HG02943 (cell line): Measurements from ENCODE around the gene DDT.
"Not testable (repeated sequence)": the region's sequence is repeated elsewhere in the genome, so short reads cannot be mapped to it uniquely, and the experiment has no call there.

Experiments used
- ATAC-seq: cut with Tn5 transposase; IDR thresholded peaks from one replicate; pipeline ENCODE4 v1.9.1; 2021; ENCODE audit warnings: mild to moderate bottlenecking, low read depth, moderate library complexity; ENCODE audit not compliant: unreplicated experiment

The DDT gene

GRCh38 chr22:23993080-23993479 lies 18.8 kb upstream of the DDT start:
- not testable (repeated sequence) for ATAC-seq

GRCh38 chr22:23989583-23990244 lies 15.5 kb upstream of the DDT start:
- not testable (repeated sequence) for ATAC-seq

GRCh38 chr22:23986538-23987178 lies 12.4 kb upstream of the DDT start:
- ATAC-seq, result not testable (repeated sequence)

- ATAC-seq, result not testable (repeated sequence)
Observed at GRCh38 chr22:23986089-23986488, 11.8 kb upstream of the DDT start.

- no peak for ATAC-seq
Observed at GRCh38 chr22:23984430-23984829, 10.2 kb upstream of the DDT start.

- ATAC-seq, result not testable (repeated sequence)
Observed at GRCh38 chr22:23980567-23980966, 6.3 kb upstream of the DDT start.

GRCh38 chr22:23979557-23980240 lies 5.5 kb upstream of the DDT start, which contains the start of gene GSTT2:
Gene GSTT2, plus strand, starts transcription at chr22:23980134.
- ATAC-seq, result not testable (repeated sequence)

GRCh38 chr22:23977304-23977703 lies 3.1 kb upstream of the DDT start:
- not testable (repeated sequence) for ATAC-seq

- peak; percentile 39 for ATAC-seq
Observed at GRCh38 chr22:23974836-23975352, 653 bp upstream of the DDT start.

- ATAC-seq, result not testable (repeated sequence)
Observed at GRCh38 chr22:23971927-23972326, 2.3 kb downstream of the DDT start.

- ATAC-seq, result no peak
Observed at GRCh38 chr22:23970816-23971486, 3.3 kb downstream of the DDT start.

- ATAC-seq, result no peak
Observed at GRCh38 chr22:23970201-23970641, 4.0 kb downstream of the DDT start.

- ATAC-seq, result no peak
Observed at GRCh38 chr22:23969071-23969470, 5.2 kb downstream of the DDT start.

- ATAC-seq, result peak; percentile 91
Observed at GRCh38 chr22:23966568-23966967, 7.7 kb downstream of the DDT start, which contains the start of gene DDTL. Gene DDTL, plus strand, starts transcription at chr22:23966888. Its CDS starts 27 bp downstream, at chr22:23966915.

- ATAC-seq, result not testable (repeated sequence)
Observed at GRCh38 chr22:23966094-23966493, 8.1 kb downstream of the DDT start.

- not testable (repeated sequence) for ATAC-seq
Observed at GRCh38 chr22:23961084-23961771, 13.0 kb downstream of the DDT start, which contains the start of gene GSTT2B. Gene GSTT2B, minus strand, starts transcription at chr22:23961195. Its CDS starts 64 bp downstream, at chr22:23961131.

- not testable (repeated sequence) for ATAC-seq
Observed at GRCh38 chr22:23956301-23956900, 17.8 kb downstream of the DDT start.

GRCh38 chr22:23955886-23956285 lies 18.4 kb downstream of the DDT start:
- not testable (repeated sequence) for ATAC-seq

- not testable (repeated sequence) for ATAC-seq
Observed at GRCh38 chr22:23954991-23955305, 19.3 kb downstream of the DDT start.
